Adrenal gland (tissue), 12 donors: ENCODE data around the gene CNTNAP1. TPM values are rescaled to one million over a fixed set of nuclear protein-coding genes. Genes with fewer than 3 reads are reported as not detected.
"Not testable (repeated sequence)": the region's sequence is repeated elsewhere in the genome, so short reads cannot be mapped to it uniquely, and the experiment has no call there.

Source experiments
- DNase-seq, 7 donors: peaks; one replicate each; pipeline ENCODE4 v3.0.0-alpha.2; 2019 to 2020
- H3K27ac ChIP-seq, 5 donors: fragments of 200-600 bp; sonication (generic) in 4 of 5; 1 replicate in 3 of 5; 2 replicates in 2 of 5; pipeline versions ENCODE4 v1.5.1 to v1.8.0; 2016 to 2020; ENCODE audit warnings: mild to moderate bottlenecking in 1 of 5
- H3K27me3 ChIP-seq: fragments of 200-600 bp; 2 replicates; pipeline ENCODE4 v1.8.0; 2021
- H3K36me3 ChIP-seq, 2 donors: fragments of 200-600 bp; replicated peaks in 1 of 2; 1 replicate in 1 of 2; 2 replicates in 1 of 2; pipeline versions ENCODE4 v1.5.1 to v1.8.0; 2018 to 2022
- H3K4me1 ChIP-seq, 2 donors: fragments of 200-600 bp; replicated peaks in 1 of 2; 1 replicate in 1 of 2; 2 replicates in 1 of 2; pipeline versions ENCODE4 v1.5.1 to v1.8.0; 2018 to 2021
- H3K4me3 ChIP-seq, 4 donors: fragments of 200-600 bp; sonication (generic) in 3 of 4; one replicate each; pipeline ENCODE4 v1.5.1; 2016 to 2018
- H3K9me3 ChIP-seq, 3 donors: fragments of 200-600 bp; sonication (generic) in 1 of 3; replicated peaks in 1 of 3; 1 replicate in 2 of 3; 2 replicates in 1 of 3; pipeline versions ENCODE4 v1.5.1 to v1.8.0; 2016 to 2021
- POLR2A ChIP-seq, 2 donors: fragments of 450-650 bp; IDR thresholded peaks; one replicate each; pipeline ENCODE4 v1.6.1; 2017; ENCODE audit warnings: antibody characterized with exemption in 2 of 2, mild to moderate bottlenecking in 2 of 2, moderate library complexity in 1 of 2
- WGBS, 4 donors: extraction: QIAGEN DNeasy Blood & Tissue Kit in 2 of 4; methylation state at CpG; one replicate each; pipeline versions ENCODE4 v1.1.5 to v1.1.7; 2013 to 2017; 5-methylcytosine and 5-hydroxymethylcytosine counted together
- intact Hi-C, 2 donors: fragments of 100-400 bp; cut with DNase I; formaldehyde crosslinking; loops; one replicate each; pipeline versions ENCODE4 v1.14.1 to v1.15.0; 2022 to 2023
- polyA plus RNA-seq, 3 donors: library from polyadenylated mRNA; stranded (reverse); fragments of 200-250 nt in 2 of 3; fragments of 350-450 nt in 1 of 3; fragmentation: Illumina TruSeq in 1 of 3; extraction: RNeasy Lipid Tissue Mini Kit (QIAGEN cat#74804) in 1 of 3; gene quantifications; one replicate each; pipeline ENCODE4 v1.2.3, GENCODE V29; 2013 to 2014
- total RNA-seq, 9 donors: library from RNA; depleted of rRNA in 4 of 9; stranded (reverse); fragments of >200 nt in 4 of 9; fragments of 120-200 nt in 1 of 9; fragmentation: NEBNext Ultra II Directional in 1 of 9; extraction: Animal tissue kit (Norgen Biotek cat#: 25700) in 1 of 9; gene quantifications; one replicate each; pipeline versions ENCODE4 v1.1.0 to v1.2.4, GENCODE V29; 2013 to 2023
- TF ChIP-seq, protein P1 (sequence below), 6 experiments: fragments of 450-650 bp in 4 of 6; fragments of 200-600 bp in 2 of 6; sonication (generic) in 1 of 6; IDR thresholded peaks; 1 replicate in 5 of 6; 2 replicates in 1 of 6; pipeline versions ENCODE4 v1.5.1 to v1.8.0; 2016 to 2021; ENCODE audit warnings: antibody characterized with exemption in 6 of 6, mild to moderate bottlenecking in 2 of 6, moderate library complexity in 1 of 6
- donor health status: healthy with polysubstance abuse.
- donor health status: Bipolar disorder and iron deficiency.
- donor health status: DM: yes; HTN: yes; CAD: no.
- donor health status: DM: no; HTN: no; CAD: no.
- donor health status: DM: no; HTN: no; CAD: no.
- donor health status: DM: yes; HTN: yes; CAD: no.

CNTNAP1 gene
- total and polyA plus RNA-seq, 12 donors: 1.6 to 31.9 (median 4.9) TPM

GRCh38 chr17:42660692-42661345, 21.5 kb upstream of the CNTNAP1 start:
- Histone ChIP-seq H3K4me1 (peaks cover 13 to 26% of the 10 kb centered on the region in 2 donors), H3K27me3 (no peaks in the 10 kb centered on the region), H3K4me3 (no peak overlapping the region), H3K9me3 (no peaks in the 10 kb centered on the region), H3K36me3 (peaks cover 0 to 44% of the 10 kb centered on the region in 2 donors), H3K27ac (peak overlapping the region in 3 of 5 donors; percentile 5 to 43 (median 29))
- 37 to 46% (median 44%) methylated on average over 7 of the region's 7 CpGs for WGBS, 4 donors
- no peak for TF ChIP-seq POLR2A (IDR thresholded peaks at IDR 0.05)
- TF ChIP-seq, protein P1, sequence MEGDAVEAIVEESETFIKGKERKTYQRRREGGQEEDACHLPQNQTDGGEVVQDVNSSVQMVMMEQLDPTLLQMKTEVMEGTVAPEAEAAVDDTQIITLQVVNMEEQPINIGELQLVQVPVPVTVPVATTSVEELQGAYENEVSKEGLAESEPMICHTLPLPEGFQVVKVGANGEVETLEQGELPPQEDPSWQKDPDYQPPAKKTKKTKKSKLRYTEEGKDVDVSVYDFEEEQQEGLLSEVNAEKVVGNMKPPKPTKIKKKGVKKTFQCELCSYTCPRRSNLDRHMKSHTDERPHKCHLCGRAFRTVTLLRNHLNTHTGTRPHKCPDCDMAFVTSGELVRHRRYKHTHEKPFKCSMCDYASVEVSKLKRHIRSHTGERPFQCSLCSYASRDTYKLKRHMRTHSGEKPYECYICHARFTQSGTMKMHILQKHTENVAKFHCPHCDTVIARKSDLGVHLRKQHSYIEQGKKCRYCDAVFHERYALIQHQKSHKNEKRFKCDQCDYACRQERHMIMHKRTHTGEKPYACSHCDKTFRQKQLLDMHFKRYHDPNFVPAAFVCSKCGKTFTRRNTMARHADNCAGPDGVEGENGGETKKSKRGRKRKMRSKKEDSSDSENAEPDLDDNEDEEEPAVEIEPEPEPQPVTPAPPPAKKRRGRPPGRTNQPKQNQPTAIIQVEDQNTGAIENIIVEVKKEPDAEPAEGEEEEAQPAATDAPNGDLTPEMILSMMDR (IDR thresholded peaks at IDR 0.05): no peak
- intact Hi-C loops: no loop called here
- peak in 2 of 7 donors; percentile 48 to 53 for DNase-seq

DNA sequence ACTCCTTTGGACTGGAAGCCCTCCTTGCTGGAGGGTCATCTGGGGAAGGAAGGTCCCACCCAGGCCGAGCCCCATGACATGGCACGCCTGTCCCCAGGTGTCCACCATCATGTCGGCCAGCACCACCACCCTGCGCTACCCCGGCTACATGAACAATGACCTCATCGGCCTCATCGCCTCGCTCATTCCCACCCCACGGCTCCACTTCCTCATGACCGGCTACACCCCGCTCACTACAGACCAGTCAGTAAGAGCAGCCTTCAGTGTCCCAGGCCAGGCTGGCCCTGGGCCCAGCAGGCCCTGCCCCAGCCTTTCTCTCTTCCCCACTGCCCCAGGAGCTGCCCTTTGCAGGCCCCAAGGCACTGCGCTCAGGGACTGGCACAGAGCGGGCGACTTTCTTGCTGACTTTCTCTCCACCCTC, 16.7 kb upstream of the CNTNAP1 start:
- H3K36me3 ChIP-seq: peaks cover 0 to 80% of the 10 kb centered on the region in 2 donors
- peaks cover 19 to 41% of the 10 kb centered on the region in 2 donors for H3K4me1 ChIP-seq
- no peak for DNase-seq
- intact Hi-C loops: no loop called here
- H3K9me3 ChIP-seq: no peaks in the 10 kb centered on the region
- H3K4me3 ChIP-seq: no peak overlapping the region
- peak overlapping the region in 1 of 5 donors; percentile 20 for H3K27ac ChIP-seq
- WGBS, 4 donors: 86 to 94% (median 89%) methylated on average over 12 to 14 of the region's 14 CpGs
- H3K27me3 ChIP-seq: no peaks in the 10 kb centered on the region
- no peak for TF ChIP-seq POLR2A (IDR thresholded peaks at IDR 0.05)
- TF ChIP-seq, protein P1 (IDR thresholded peaks at IDR 0.05): no peak

GRCh38 chr17:42666126-42666525, 16.2 kb upstream of the CNTNAP1 start:
- H3K9me3 ChIP-seq, intact Hi-C loops, H3K4me3 ChIP-seq, H3K27me3 ChIP-seq, DNase-seq: not testable (repeated sequence)
- peaks cover 0 to 85% of the 10 kb centered on the region in 2 donors for H3K36me3 ChIP-seq
- H3K27ac ChIP-seq: peak overlapping the region in 2 of 5 donors; percentile 86
- H3K4me1 ChIP-seq: peaks cover 15 to 35% of the 10 kb centered on the region in 2 donors
- 86 to 91% (median 90%) methylated on average over 7 to 13 of the region's 16 CpGs for WGBS, 4 donors

DNA sequence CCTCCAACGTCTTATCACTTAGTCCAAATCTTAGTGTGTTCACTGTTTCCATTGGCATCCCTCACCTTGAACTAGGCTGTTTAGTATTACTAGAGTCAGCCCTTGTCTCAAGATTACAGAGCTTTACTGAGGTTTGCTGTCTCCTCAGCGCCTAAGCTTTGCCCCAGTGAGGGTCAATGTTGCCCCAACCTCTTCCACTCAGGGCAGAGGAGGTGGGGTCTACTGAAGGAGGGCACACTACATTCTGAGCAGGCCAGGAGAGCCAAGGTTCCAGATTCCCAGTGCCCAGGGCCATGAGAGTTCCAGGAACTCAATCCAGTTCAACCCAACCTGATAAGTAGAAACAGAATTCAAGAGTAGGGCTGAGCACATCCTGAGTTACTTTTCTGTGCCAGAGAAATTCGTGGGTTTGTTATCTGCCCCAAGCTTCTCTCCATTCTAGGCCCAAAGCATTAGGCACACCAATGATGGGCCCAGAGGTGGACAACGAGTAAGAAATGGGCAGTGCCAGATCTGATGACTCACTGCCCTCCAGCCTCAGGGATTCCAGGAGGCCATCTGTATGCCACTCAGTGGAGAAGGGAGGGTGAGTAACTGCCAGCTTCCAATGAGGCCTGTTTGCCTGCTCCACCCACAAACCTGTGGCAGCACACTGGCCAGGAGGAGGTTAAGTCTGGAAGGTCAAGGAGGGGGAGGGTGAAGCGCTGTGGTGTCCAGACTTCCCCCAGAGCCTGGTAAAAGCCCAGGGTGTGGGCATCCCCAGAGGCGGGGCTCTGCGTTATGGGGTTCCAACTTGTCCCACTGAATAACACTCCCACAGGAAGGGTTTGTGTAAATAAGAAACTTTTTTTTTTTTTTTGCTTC, 15.0 kb upstream of the CNTNAP1 start:
- H3K27me3 ChIP-seq: no peaks in the 10 kb centered on the region
- peak in 1 of 2 donors; percentile 23 for TF ChIP-seq POLR2A (IDR thresholded peaks at IDR 0.05)
- TF ChIP-seq, protein P1 (IDR thresholded peaks at IDR 0.05): no peak
- peaks cover 0 to 88% of the 10 kb centered on the region in 2 donors for H3K36me3 ChIP-seq
- H3K9me3 ChIP-seq: no peaks in the 10 kb centered on the region
- intact Hi-C loops: no loop called here
- H3K4me1 ChIP-seq: peaks cover 15 to 31% of the 10 kb centered on the region in 2 donors
- DNase-seq: peak; percentile 78 to 95 (median 92)
- 29 to 45% (median 36%) methylated on average over 5 to 7 of the region's 7 CpGs for WGBS, 4 donors
- H3K27ac ChIP-seq: peak overlapping the region; percentile 53 to 86 (median 72)
- H3K4me3 ChIP-seq: no peak overlapping the region
